ENCODE data around the gene USP6.

Gene USP6

DNA sequence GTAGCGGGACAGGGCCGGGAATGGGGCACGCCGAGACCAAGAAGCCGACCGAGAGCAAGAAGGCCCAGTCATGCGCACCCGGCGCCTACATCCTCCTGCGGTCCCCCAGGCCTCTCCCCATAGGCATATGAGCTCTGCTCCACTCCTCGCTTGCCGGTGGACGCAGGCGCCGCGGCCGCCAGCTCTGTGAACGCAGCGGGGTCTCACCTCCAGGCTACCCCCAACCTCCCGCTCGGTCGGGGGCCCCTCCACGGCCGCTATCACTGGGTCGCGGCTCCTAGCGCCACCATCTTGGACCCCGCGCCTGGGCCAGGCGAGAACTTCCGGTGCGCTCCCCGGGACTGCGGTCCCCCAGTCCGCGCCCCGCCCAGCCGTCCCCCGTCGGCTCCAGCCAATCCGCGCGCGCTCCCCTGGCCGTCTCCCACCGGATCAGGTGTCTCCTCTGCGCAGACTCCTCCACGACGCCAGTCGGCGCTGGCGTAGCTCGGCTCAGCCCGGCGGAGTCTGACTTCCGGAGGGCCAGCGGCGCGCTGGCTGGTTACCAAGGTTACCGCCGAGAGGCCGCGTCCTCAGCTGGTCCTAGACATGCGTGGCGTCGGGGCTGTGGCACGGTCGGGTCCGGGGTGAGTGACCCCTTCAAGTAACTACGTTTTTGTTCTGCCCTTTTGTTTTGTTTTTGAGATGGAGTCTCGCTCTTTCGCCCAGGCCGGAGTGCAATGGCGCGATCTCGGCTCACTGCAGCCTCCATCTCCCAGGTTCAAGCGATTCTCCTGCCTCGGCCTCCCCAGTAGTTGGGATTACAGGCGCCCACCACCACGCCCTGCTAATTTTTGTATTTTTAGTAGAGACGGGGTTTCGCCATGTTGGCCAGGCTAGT is 75.9 kb downstream of the USP6 start, which contains the start of gene ZNF594:
Gene ZNF594 (minus strand): TSS at position 328 of the 877 bp plus-strand sequence. CDS start 7,612 bp downstream, outside the sequence.
- no peaks in the 10 kb centered on the region for H3K9me3 ChIP-seq (ENCODE audit: control insufficient read depth, low read length)
- H3K27ac ChIP-seq (ENCODE audit: insufficient read depth, low read length, poor library complexity, severe bottlenecking), result peak within 1 kb of the TSS; percentile 75

DNA sequence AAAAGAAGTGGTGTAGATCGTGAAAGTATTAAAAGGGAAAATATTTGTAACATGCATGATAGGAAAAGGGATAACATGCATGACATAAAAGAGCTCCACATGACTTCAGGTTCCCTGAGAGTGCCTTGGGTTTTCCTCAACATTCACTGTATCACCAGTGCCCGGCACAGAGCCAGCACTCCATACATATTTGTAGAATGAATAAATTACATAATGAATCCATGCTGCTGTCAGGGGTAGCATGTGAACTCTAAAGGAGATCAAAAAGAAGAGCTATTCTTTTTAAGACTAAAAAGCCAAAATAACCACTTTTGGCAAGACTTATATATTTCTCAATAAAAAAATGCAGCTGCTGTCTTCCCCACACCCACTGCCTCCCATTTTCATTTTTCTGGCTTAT is 78.5 kb downstream of the USP6 start:
- DNase-seq, result no peak
- Histone ChIP-seq H3K27ac (ENCODE audit: insufficient read depth, low read length, poor library complexity, severe bottlenecking) (no peak overlapping the region), H3K4me3 (ENCODE audit: insufficient read depth, low read depth, low read length, poor library complexity, severe bottlenecking) (no peak overlapping the region), H3K36me3 (ENCODE audit: control insufficient read depth, insufficient read depth, low read length) (no peaks in the 10 kb centered on the region), H3K4me1 (ENCODE audit: control insufficient read depth, insufficient read depth, low read length, poor library complexity, severe bottlenecking) (peaks cover 9% of the 10 kb centered on the region), H3K27me3 (replicated peaks; ENCODE audit: control insufficient read depth, insufficient read depth, low read length, poor library complexity, severe bottlenecking) (no peaks in the 10 kb centered on the region), H3K9me3 (ENCODE audit: control insufficient read depth, low read length) (no peaks in the 10 kb centered on the region)

More for the DNA sequence above, 75.9 kb downstream of the USP6 start, which contains the start of gene ZNF594:
- Histone ChIP-seq H3K27me3 (replicated peaks; ENCODE audit: control insufficient read depth, insufficient read depth, low read length, poor library complexity, severe bottlenecking) (no peaks in the 10 kb centered on the region), H3K36me3 (ENCODE audit: control insufficient read depth, insufficient read depth, low read length) (no peaks in the 10 kb centered on the region), H3K4me3 (ENCODE audit: insufficient read depth, low read depth, low read length, poor library complexity, severe bottlenecking) (peak within 1 kb of the TSS; percentile 85), H3K4me1 (ENCODE audit: control insufficient read depth, insufficient read depth, low read length, poor library complexity, severe bottlenecking) (peaks cover 9% of the 10 kb centered on the region)
- DNase-seq, result peak; percentile 92 to 95 (median 92)

DNA sequence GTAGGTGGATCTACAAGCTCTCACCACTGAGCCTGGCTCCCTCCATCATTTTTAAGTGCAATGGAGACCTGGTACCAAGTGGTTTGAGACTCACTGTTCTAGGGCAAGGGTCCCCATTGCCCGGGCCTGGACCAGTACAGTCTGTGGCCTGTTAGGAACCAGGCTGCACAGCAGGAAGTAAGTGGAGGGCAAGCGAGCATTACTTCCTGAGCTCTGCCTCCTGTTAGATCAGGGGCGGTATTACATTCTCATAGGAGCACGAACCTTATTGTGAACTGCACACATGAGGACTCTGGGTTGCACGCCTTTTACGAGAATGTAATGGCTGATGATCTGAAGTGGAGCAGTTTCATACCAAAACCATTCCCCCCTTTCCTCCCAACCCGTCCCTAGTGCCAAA is 82.6 kb downstream of the USP6 start:
- H3K27ac ChIP-seq (ENCODE audit: insufficient read depth, low read length, poor library complexity, severe bottlenecking), result no peak overlapping the region
- H3K4me3 ChIP-seq (ENCODE audit: insufficient read depth, low read depth, low read length, poor library complexity, severe bottlenecking), result no peak overlapping the region
- H3K27me3 ChIP-seq (replicated peaks; ENCODE audit: control insufficient read depth, insufficient read depth, low read length, poor library complexity, severe bottlenecking), result no peaks in the 10 kb centered on the region
- no peaks in the 10 kb centered on the region for H3K9me3 ChIP-seq (ENCODE audit: control insufficient read depth, low read length)
- H3K4me1 ChIP-seq (ENCODE audit: control insufficient read depth, insufficient read depth, low read length, poor library complexity, severe bottlenecking), result no peaks in the 10 kb centered on the region
- H3K36me3 ChIP-seq (ENCODE audit: control insufficient read depth, insufficient read depth, low read length), result no peaks in the 10 kb centered on the region
- DNase-seq, result no peak

DNA sequence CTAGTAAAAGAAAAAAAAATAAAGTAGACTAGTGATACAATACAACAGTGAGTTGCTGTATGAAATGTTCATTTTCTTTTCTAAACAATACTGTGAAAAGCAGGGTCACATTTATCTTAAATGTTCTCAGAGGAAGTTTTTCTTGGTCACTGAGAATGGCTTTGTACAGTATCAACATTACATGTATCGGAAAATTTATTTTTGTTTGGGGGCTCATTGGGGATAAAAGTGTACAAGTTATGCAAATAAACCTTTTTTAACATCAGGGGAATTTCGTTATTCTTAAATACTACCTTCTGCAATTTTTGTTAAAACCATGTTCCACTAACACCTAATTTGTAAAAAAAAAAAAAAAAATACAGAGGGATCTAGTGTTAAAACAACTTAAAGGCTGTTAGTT is 84.5 kb downstream of the USP6 start:
- no peak for DNase-seq
- Histone ChIP-seq H3K9me3 (ENCODE audit: control insufficient read depth, low read length) (no peaks in the 10 kb centered on the region), H3K27ac (ENCODE audit: insufficient read depth, low read length, poor library complexity, severe bottlenecking) (no peak overlapping the region), H3K4me3 (ENCODE audit: insufficient read depth, low read depth, low read length, poor library complexity, severe bottlenecking) (no peak overlapping the region), H3K36me3 (ENCODE audit: control insufficient read depth, insufficient read depth, low read length) (no peaks in the 10 kb centered on the region), H3K27me3 (replicated peaks; ENCODE audit: control insufficient read depth, insufficient read depth, low read length, poor library complexity, severe bottlenecking) (no peaks in the 10 kb centered on the region), H3K4me1 (ENCODE audit: control insufficient read depth, insufficient read depth, low read length, poor library complexity, severe bottlenecking) (no peaks in the 10 kb centered on the region)

DNA sequence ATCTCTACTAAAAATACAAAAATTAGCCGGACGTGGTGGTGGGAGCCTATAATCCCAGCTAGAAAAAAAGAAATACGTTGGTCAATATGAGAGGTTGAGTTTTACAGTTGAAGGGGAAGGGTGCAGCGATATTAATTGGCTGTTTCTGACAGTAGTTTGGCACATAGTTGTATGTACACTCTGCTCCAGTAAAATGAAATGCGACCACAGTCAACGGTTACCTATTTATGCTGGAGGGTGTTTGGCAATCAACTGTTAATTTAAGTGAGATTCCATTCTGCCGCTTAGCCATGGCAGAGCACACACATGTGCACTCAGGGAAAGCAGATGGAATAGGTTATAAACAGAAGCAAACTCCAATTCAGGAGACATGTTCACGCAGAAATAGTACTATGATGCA is 85.2 kb downstream of the USP6 start:
- no peak overlapping the region for H3K27ac ChIP-seq (ENCODE audit: insufficient read depth, low read length, poor library complexity, severe bottlenecking)
- H3K4me1 ChIP-seq (ENCODE audit: control insufficient read depth, insufficient read depth, low read length, poor library complexity, severe bottlenecking), result no peaks in the 10 kb centered on the region
- no peak for DNase-seq
- no peaks in the 10 kb centered on the region for H3K9me3 ChIP-seq (ENCODE audit: control insufficient read depth, low read length)
- no peaks in the 10 kb centered on the region for H3K36me3 ChIP-seq (ENCODE audit: control insufficient read depth, insufficient read depth, low read length)
- no peaks in the 10 kb centered on the region for H3K27me3 ChIP-seq (replicated peaks; ENCODE audit: control insufficient read depth, insufficient read depth, low read length, poor library complexity, severe bottlenecking)
- no peak overlapping the region for H3K4me3 ChIP-seq (ENCODE audit: insufficient read depth, low read depth, low read length, poor library complexity, severe bottlenecking)

DNA sequence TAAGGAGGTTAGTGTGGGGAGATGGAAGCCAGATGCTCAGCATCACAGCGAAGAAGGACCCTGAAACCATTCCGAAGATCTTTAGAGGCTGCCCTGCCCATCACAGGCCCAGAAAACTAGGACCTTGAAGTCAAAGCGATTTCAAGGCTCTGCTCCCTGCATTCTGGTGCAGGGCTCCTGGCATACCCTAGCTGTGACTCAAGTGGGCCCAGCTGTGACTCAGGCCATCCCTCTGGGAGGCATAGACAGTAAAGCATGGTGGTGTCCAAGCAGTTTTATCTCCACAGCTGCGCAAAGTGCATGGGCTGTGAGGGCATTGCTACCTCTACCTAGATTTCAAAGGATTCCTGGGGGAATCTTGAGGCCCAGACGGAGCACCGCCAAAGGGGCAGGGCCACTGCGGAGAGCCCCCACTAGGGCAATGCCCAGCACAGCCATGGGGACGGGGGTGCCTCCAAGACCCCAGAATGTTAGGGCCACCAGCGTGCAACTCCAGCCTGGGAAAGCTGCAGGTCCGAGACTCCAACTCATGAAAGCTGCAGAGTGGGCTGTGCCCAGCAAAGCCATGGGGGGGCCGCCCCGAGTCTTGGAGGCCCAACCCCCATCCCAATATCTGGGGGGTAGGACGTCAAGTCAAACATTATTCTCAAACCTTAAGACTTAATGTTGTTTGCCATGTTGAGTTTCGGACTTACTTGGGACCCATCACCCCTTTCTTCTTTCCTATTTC is 87.5 kb downstream of the USP6 start:
- no peaks in the 10 kb centered on the region for H3K4me1 ChIP-seq (ENCODE audit: control insufficient read depth, insufficient read depth, low read length, poor library complexity, severe bottlenecking)
- H3K27me3 ChIP-seq (replicated peaks; ENCODE audit: control insufficient read depth, insufficient read depth, low read length, poor library complexity, severe bottlenecking), result no peaks in the 10 kb centered on the region
- no peak for DNase-seq
- H3K27ac ChIP-seq (ENCODE audit: insufficient read depth, low read length, poor library complexity, severe bottlenecking), result no peak overlapping the region
- no peak overlapping the region for H3K4me3 ChIP-seq (ENCODE audit: insufficient read depth, low read depth, low read length, poor library complexity, severe bottlenecking)
- no peaks in the 10 kb centered on the region for H3K36me3 ChIP-seq (ENCODE audit: control insufficient read depth, insufficient read depth, low read length)
- no peaks in the 10 kb centered on the region for H3K9me3 ChIP-seq (ENCODE audit: control insufficient read depth, low read length)

DNA sequence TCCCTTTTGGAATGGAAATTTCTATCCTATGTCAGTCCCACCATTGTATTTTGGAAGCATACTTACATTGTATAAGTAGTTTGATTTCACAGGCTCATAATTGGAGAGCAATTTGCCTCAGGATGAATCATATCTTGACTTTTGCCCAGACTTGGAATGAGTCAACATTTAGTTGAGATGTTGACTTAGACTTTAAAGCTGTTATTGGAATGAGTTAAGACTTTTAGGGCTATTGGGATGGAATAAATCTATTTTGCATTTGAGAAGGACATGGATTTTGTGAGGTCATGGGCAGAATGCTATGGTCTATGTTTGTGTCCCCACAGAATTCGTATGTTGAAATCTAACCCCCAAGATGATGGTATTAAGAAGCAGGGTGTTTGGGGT is 88.1 kb downstream of the USP6 start:
- Histone ChIP-seq H3K4me3 (ENCODE audit: insufficient read depth, low read depth, low read length, poor library complexity, severe bottlenecking) (no peak overlapping the region), H3K36me3 (ENCODE audit: control insufficient read depth, insufficient read depth, low read length) (no peaks in the 10 kb centered on the region), H3K27ac (ENCODE audit: insufficient read depth, low read length, poor library complexity, severe bottlenecking) (no peak overlapping the region), H3K27me3 (replicated peaks; ENCODE audit: control insufficient read depth, insufficient read depth, low read length, poor library complexity, severe bottlenecking) (no peaks in the 10 kb centered on the region), H3K4me1 (ENCODE audit: control insufficient read depth, insufficient read depth, low read length, poor library complexity, severe bottlenecking) (no peaks in the 10 kb centered on the region), H3K9me3 (ENCODE audit: control insufficient read depth, low read length) (no peaks in the 10 kb centered on the region)
- no peak for DNase-seq

DNA sequence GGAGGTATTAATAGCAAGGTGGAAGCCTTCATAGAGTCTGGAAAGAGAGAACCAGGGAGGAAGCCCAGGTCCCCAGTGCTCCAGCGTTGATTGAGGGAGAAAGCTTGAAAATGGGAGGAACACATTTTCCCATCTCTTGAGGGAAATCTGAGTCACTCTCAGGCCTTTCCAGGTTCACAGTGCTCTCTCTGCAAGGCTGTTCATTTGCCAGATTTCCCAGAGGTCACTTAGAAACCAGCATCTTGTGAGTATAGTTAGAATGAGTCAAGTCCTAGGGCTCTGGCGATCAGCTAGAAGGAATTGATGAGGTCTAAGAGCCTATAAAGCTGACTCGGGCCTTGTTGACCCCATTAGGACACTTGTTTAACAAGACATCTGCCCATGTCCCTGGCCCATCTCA is 93.6 kb downstream of the USP6 start:
- Histone ChIP-seq H3K4me1 (ENCODE audit: control insufficient read depth, insufficient read depth, low read length, poor library complexity, severe bottlenecking) (no peaks in the 10 kb centered on the region), H3K4me3 (ENCODE audit: insufficient read depth, low read depth, low read length, poor library complexity, severe bottlenecking) (no peak overlapping the region), H3K9me3 (ENCODE audit: control insufficient read depth, low read length) (no peaks in the 10 kb centered on the region), H3K36me3 (ENCODE audit: control insufficient read depth, insufficient read depth, low read length) (no peaks in the 10 kb centered on the region), H3K27me3 (replicated peaks; ENCODE audit: control insufficient read depth, insufficient read depth, low read length, poor library complexity, severe bottlenecking) (no peaks in the 10 kb centered on the region), H3K27ac (ENCODE audit: insufficient read depth, low read length, poor library complexity, severe bottlenecking) (no peak overlapping the region)
- no peak for DNase-seq

DNA sequence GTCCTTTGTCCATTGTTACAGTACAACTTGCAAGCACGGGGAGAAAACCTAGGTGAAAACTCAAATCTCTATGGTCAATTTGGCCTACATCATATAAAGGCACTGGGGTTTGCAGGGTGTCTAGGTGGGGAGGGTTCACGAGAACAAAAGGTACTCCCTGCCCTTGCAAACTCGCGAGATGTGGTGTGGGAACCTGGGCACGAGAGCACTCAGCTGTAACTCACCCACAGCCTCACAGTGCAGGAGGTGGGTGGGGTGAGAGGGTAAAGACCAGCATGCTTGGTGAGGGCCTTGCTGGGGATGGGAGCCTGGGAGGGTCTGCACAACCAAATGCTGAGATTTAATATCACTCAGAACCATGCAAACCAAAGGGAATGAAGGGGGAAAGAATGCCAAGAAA is 94.3 kb downstream of the USP6 start:
- H3K4me3 ChIP-seq (ENCODE audit: insufficient read depth, low read depth, low read length, poor library complexity, severe bottlenecking), result no peak overlapping the region
- no peaks in the 10 kb centered on the region for H3K36me3 ChIP-seq (ENCODE audit: control insufficient read depth, insufficient read depth, low read length)
- H3K27me3 ChIP-seq (replicated peaks; ENCODE audit: control insufficient read depth, insufficient read depth, low read length, poor library complexity, severe bottlenecking), result no peaks in the 10 kb centered on the region
- H3K4me1 ChIP-seq (ENCODE audit: control insufficient read depth, insufficient read depth, low read length, poor library complexity, severe bottlenecking), result no peaks in the 10 kb centered on the region
- H3K9me3 ChIP-seq (ENCODE audit: control insufficient read depth, low read length), result no peaks in the 10 kb centered on the region
- DNase-seq, result no peak
- H3K27ac ChIP-seq (ENCODE audit: insufficient read depth, low read length, poor library complexity, severe bottlenecking), result no peak overlapping the region

DNA sequence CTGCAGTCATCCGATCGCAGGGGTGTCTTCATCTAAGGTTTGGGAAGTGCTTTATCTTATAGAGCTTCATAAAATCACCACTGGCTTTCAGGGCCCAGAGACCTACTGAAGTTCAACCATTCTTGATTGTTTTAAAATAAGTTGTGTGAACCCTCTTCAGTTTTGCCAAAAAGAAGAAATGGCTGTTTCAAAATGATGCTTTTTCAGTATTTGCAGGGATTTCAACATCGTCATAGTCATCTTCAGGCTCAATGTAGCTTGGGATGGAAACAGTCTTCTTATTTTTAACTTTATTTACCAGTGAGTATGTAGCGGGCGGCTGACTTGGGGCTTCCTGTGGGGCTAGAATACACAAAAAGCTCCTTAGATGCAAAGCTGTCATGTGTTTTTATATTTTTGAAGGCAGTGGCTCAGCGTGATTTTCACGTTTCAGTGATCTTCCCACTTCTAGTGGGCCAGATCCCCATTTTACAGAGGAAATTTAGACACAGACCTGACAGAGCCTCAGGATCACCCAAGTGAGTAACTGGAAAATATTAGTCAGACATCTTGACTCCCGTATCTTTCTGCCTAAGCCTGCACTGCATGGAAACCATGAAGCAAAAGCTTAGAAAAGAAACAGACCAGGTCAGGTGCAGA is 94.9 kb downstream of the USP6 start:
- H3K36me3 ChIP-seq (ENCODE audit: control insufficient read depth, insufficient read depth, low read length), result no peaks in the 10 kb centered on the region
- no peaks in the 10 kb centered on the region for H3K4me1 ChIP-seq (ENCODE audit: control insufficient read depth, insufficient read depth, low read length, poor library complexity, severe bottlenecking)
- H3K27ac ChIP-seq (ENCODE audit: insufficient read depth, low read length, poor library complexity, severe bottlenecking), result no peak overlapping the region
- H3K4me3 ChIP-seq (ENCODE audit: insufficient read depth, low read depth, low read length, poor library complexity, severe bottlenecking), result no peak overlapping the region
- H3K27me3 ChIP-seq (replicated peaks; ENCODE audit: control insufficient read depth, insufficient read depth, low read length, poor library complexity, severe bottlenecking), result no peaks in the 10 kb centered on the region
- DNase-seq, result no peak
- no peaks in the 10 kb centered on the region for H3K9me3 ChIP-seq (ENCODE audit: control insufficient read depth, low read length)
